Ishikawa (cell line): ENCODE data around the gene STK39.

ENCODE experiments used
- CEBPB ChIP-seq: IDR thresholded peaks from 2 replicates; pipeline ENCODE4 v1.6.1; 2012
- EGR1 ChIP-seq: IDR thresholded peaks from 2 replicates; pipeline ENCODE4 v1.6.1; 2012
- EP300 ChIP-seq: IDR thresholded peaks from 2 replicates; pipeline ENCODE4 v1.6.1; 2012; ENCODE audit warnings: borderline replicate concordance
- MAX ChIP-seq: IDR thresholded peaks from 2 replicates; pipeline ENCODE4 v1.6.1; 2012
- NFIC ChIP-seq: IDR thresholded peaks from 2 replicates; pipeline ENCODE4 v1.6.1; 2012
- RAD21 ChIP-seq: IDR thresholded peaks from 2 replicates; pipeline ENCODE4 v1.6.1; 2012; ENCODE audit warnings: low read depth
- REST ChIP-seq: IDR thresholded peaks from 2 replicates; pipeline ENCODE4 v1.6.1; 2012; ENCODE audit warnings: low read depth, mild to moderate bottlenecking
- TAF1 ChIP-seq: IDR thresholded peaks from 2 replicates; pipeline ENCODE4 v1.6.1; 2012; ENCODE audit warnings: low read depth, mild to moderate bottlenecking
- TCF12 ChIP-seq: IDR thresholded peaks from 2 replicates; pipeline ENCODE4 v1.6.1; 2012; ENCODE audit warnings: low read depth
- TEAD4 ChIP-seq: IDR thresholded peaks from 2 replicates; pipeline ENCODE4 v1.6.1; 2012
- YY1 ChIP-seq: IDR thresholded peaks from 2 replicates; pipeline ENCODE4 v1.6.1; 2012; ENCODE audit warnings: low read depth

GRCh38 chr2:167963899-167964649 lies 283.3 kb downstream of the STK39 start:
- TF ChIP-seq TEAD4, result no peak
- TF ChIP-seq EP300, result no peak
- no peak for TF ChIP-seq TCF12
- TF ChIP-seq REST, result no peak
- no peak for TF ChIP-seq NFIC
- TF ChIP-seq MAX, result no peak
- TF ChIP-seq RAD21, result no peak
- TF ChIP-seq YY1, result no peak
- no peak for TF ChIP-seq EGR1
- TF ChIP-seq CEBPB, result no peak
- no peak for TF ChIP-seq TAF1
